Hepatocyte (in vitro differentiated cells): ENCODE data around the gene S100A5. TPM values are rescaled to one million over a fixed set of nuclear protein-coding genes. Genes with fewer than 3 reads are reported as not detected.

ENCODE experiments used
- DNase-seq: peaks from one replicate; pipeline ENCODE4 v3.0.0-alpha.2; 2016; ENCODE audit warnings: low spot score
- H2AFZ ChIP-seq: fragments of 200-600 bp; sonication (generic); 2 replicates; pipeline ENCODE4 v1.6.0; 2016; ENCODE audit warnings: antibody characterized with exemption, mild to moderate bottlenecking
- H3K27ac ChIP-seq: fragments of 200-600 bp; sonication (generic); 2 replicates; pipeline ENCODE4 v1.5.1; 2016; ENCODE audit warnings: mild to moderate bottlenecking
- H3K27me3 ChIP-seq: fragments of 200-600 bp; sonication (generic); 2 replicates; pipeline ENCODE4 v1.6.1; 2016
- H3K36me3 ChIP-seq: fragments of 200-600 bp; sonication (generic); replicated peaks from 2 replicates; pipeline ENCODE4 v1.5.1; 2016; ENCODE audit warnings: low read depth; ENCODE audit not compliant: insufficient read depth
- H3K4me1 ChIP-seq: fragments of 200-600 bp; sonication (generic); 2 replicates; pipeline ENCODE4 v1.5.1; 2016; ENCODE audit warnings: mild to moderate bottlenecking, moderate library complexity; ENCODE audit not compliant: insufficient read depth
- H3K4me2 ChIP-seq: fragments of 200-600 bp; sonication (generic); 2 replicates; pipeline ENCODE4 v1.6.0; 2016
- H3K4me3 ChIP-seq: fragments of 200-600 bp; sonication (generic); 2 replicates; pipeline ENCODE4 v1.5.1; 2016; ENCODE audit warnings: mild to moderate bottlenecking
- H3K79me2 ChIP-seq: fragments of 200-600 bp; sonication (generic); 2 replicates; pipeline ENCODE4 v1.6.0; 2017; ENCODE audit warnings: mild to moderate bottlenecking
- H3K9me2 ChIP-seq: fragments of 200-600 bp; sonication (generic); replicated peaks from 2 replicates; pipeline ENCODE4 v1.6.0; 2017; ENCODE audit warnings: mild to moderate bottlenecking; ENCODE audit not compliant: insufficient read depth
- H3K9me3 ChIP-seq: fragments of 200-600 bp; sonication (generic); 2 replicates; pipeline ENCODE4 v1.5.1; 2016; ENCODE audit warnings: low read depth, mild to moderate bottlenecking
- H4K20me1 ChIP-seq: fragments of 200-600 bp; sonication (generic); 2 replicates; pipeline ENCODE4 v1.6.0; 2016; ENCODE audit warnings: mild to moderate bottlenecking; ENCODE audit not compliant: insufficient read depth, poor library complexity, severe bottlenecking
- CTCF ChIP-seq: fragments of 200-600 bp; sonication (generic); IDR thresholded peaks from 2 replicates; pipeline ENCODE4 v1.5.1; 2016; ENCODE audit warnings: antibody characterized with exemption, mild to moderate bottlenecking; ENCODE audit not compliant: poor library complexity
- EZH2 ChIP-seq: fragments of 200-600 bp; sonication (generic); IDR thresholded peaks from 2 replicates; pipeline ENCODE4 v1.6.1; 2016; ENCODE audit warnings: antibody characterized with exemption, mild to moderate bottlenecking, borderline replicate concordance
- EZH2phosphoT487 ChIP-seq: fragments of 200-600 bp; sonication (generic); IDR thresholded peaks from one replicate; pipeline ENCODE4 v1.6.1; 2018; ENCODE audit warnings: antibody characterized with exemption, mild to moderate bottlenecking, low read depth, moderate library complexity; ENCODE audit not compliant: unreplicated experiment, severe bottlenecking
- WGBS: methylation state at CpG from one replicate; pipeline ENCODE4 v1.1.6; 2016; ENCODE audit warnings: low lambda C conversion rate; ENCODE audit errors: missing lambda C conversion rate; 5-methylcytosine and 5-hydroxymethylcytosine counted together
- polyA plus RNA-seq: library from polyadenylated mRNA; unstranded; fragments of >200 nt; fragmentation: Nextera tagmentation; extraction: Ambion mirVana; gene quantifications from 2 replicates; pipeline ENCODE4 v1.2.1, GENCODE V29; 2016
- total RNA-seq: library from RNA; depleted of rRNA; stranded (reverse); fragments of >200 nt; gene quantifications from 2 replicates; pipeline ENCODE4 v1.2.3, GENCODE V29; 2014

S100A5 gene
- total and polyA plus RNA-seq, 2 experiments from 2014 or later = 0.54 TPM; not detected in 1

DNA sequence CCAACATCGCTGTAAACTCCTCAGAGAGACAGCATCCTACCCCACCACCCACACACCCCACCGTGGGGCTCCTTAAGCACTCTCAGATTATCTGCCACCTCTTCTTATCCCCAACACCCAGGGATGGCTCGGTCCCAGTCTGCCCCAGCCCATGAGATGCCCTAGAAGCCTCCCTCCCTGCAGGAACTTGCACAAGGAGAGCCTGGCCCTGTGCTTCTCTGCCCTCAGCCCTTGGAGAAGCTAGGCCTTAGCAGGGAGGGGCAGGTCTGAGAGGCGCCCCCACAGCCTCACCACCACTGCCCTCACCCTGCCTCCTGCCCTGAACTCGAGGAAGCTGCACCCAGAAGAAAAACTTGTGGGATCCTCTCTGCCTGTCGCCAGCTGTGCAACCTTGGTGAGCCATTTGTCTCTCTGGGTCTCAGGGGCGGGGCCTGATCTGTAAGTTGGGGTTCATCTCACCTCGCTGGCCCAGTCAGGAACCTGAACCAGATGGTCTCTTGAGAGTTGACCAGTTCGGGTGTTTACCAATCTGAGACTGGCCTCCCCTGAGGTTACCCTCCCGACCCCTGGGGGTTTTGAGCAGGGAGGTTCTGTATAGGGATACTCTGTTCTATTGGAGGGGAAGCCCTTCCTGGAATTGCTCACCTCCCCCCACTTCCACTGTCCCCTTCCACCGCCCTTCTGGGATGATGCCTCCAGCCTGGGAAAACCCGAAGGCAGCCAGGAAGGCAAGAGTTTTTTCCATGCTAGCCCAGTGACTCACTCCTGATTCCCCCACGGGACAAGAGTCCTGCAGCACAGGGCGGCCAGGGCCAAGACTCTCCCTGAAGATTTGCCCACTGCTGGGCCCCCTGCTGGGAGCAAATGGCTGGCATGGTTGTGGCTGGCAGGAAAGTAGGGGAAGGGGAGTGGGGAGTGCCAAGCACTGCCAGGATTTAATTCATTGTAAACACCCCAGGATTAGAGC is 8.3 kb upstream of the S100A5 start, which contains the start of gene S100A3:
S100A3 (minus strand) TSS at position 537 of the 967 bp plus-strand sequence. CDS start 773 bp downstream, outside the sequence.
- TF ChIP-seq CTCF = no peak
- no peak for TF ChIP-seq EZH2
- TF ChIP-seq EZH2phosphoT487 = no peak
- Histone ChIP-seq H3K9me3 (no peaks in the 10 kb centered on the region), H3K9me2 (no peaks in the 10 kb centered on the region), H3K79me2 (peaks cover 6% of the 10 kb centered on the region), H3K4me2 (no peak within 1 kb of the TSS), H3K27ac (peak within 1 kb of the TSS; percentile 80), H3K4me3 (no peak within 1 kb of the TSS), H2AFZ (no peak within 1 kb of the TSS), H4K20me1 (no peaks in the 10 kb centered on the region), H3K4me1 (peaks cover 59% of the 10 kb centered on the region), H3K36me3 (no peaks in the 10 kb centered on the region), H3K27me3 (no peaks in the 10 kb centered on the region)
- peak; percentile 73 for DNase-seq
- WGBS = 75% methylated on average over 14 of the region's 14 CpGs

GRCh38 chr1:153547560-153548551 is 7.1 kb upstream of the S100A5 start:
- Histone ChIP-seq H3K27me3 (no peaks in the 10 kb centered on the region), H3K4me3 (no peak overlapping the region), H3K4me1 (peaks cover 69% of the 10 kb centered on the region), H3K9me2 (no peaks in the 10 kb centered on the region), H2AFZ (no peak overlapping the region), H3K27ac (peak overlapping the region; percentile 97), H3K9me3 (no peaks in the 10 kb centered on the region), H3K79me2 (peaks cover 9% of the 10 kb centered on the region), H3K4me2 (peak overlapping the region; percentile 63), H4K20me1 (no peaks in the 10 kb centered on the region), H3K36me3 (no peaks in the 10 kb centered on the region)
- 85% methylated on average over 19 of the region's 19 CpGs for WGBS
- TF ChIP-seq CTCF (no peak), EZH2phosphoT487 (no peak), EZH2 (no peak)
- no peak for DNase-seq

GRCh38 chr1:153546796-153547559 is 6.2 kb upstream of the S100A5 start:
- TF ChIP-seq EZH2phosphoT487 (no peak), EZH2 (no peak), CTCF (no peak)
- Histone ChIP-seq H3K36me3 (no peaks in the 10 kb centered on the region), H3K27ac (peak overlapping the region; percentile 97), H2AFZ (no peak overlapping the region), H3K4me1 (peaks cover 69% of the 10 kb centered on the region), H3K4me2 (peak overlapping the region; percentile 63), H4K20me1 (no peaks in the 10 kb centered on the region), H3K79me2 (peaks cover 9% of the 10 kb centered on the region), H3K9me3 (no peaks in the 10 kb centered on the region), H3K9me2 (no peaks in the 10 kb centered on the region), H3K27me3 (no peaks in the 10 kb centered on the region), H3K4me3 (no peak overlapping the region)
- no peak for DNase-seq
- 64% methylated on average over 14 of the region's 14 CpGs for WGBS
